Measurements from ENCODE around the gene SFSWAP.

DNA sequence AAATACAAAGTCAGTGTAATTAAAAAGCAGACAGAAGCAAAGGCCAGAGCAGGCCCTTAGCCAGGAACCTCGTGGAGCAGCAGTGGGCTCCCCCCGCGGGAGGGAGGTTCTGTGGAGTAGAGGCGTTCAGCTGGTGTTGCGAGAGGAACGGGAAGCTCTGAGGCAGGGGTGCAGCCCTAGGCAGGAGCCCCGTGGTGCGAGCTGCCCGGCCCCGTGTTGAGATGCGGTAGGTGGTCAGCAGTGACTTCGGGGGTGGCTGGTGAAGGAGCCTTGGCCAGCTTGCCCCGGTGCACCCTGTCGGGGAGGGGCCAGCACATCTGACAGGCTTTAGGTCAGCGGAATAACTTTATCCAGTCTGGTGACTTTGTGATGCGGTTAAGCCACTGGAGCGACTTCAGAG is 46.2 kb downstream of the SFSWAP start:
- TF ChIP-seq, protein P1, sequence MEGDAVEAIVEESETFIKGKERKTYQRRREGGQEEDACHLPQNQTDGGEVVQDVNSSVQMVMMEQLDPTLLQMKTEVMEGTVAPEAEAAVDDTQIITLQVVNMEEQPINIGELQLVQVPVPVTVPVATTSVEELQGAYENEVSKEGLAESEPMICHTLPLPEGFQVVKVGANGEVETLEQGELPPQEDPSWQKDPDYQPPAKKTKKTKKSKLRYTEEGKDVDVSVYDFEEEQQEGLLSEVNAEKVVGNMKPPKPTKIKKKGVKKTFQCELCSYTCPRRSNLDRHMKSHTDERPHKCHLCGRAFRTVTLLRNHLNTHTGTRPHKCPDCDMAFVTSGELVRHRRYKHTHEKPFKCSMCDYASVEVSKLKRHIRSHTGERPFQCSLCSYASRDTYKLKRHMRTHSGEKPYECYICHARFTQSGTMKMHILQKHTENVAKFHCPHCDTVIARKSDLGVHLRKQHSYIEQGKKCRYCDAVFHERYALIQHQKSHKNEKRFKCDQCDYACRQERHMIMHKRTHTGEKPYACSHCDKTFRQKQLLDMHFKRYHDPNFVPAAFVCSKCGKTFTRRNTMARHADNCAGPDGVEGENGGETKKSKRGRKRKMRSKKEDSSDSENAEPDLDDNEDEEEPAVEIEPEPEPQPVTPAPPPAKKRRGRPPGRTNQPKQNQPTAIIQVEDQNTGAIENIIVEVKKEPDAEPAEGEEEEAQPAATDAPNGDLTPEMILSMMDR (IDR thresholded peaks at IDR 0.05): no peak
- no peak for TF ChIP-seq POLR2A (IDR thresholded peaks at IDR 0.05)

Measured in tibial nerve (tissue), 3 donors.